Endothelial cell of umbilical vein (primary cell): ENCODE results near the gene NR4A3. TPM values are rescaled to one million over a fixed set of nuclear protein-coding genes. Genes with fewer than 3 reads are reported as not detected.

Experiments
- BruUV-seq: library from RNA; stranded (reverse); fragments of 400-500 nt; replicated peaks from 2 replicates; lab custom pipeline; 2021; lab: Mats Ljungman, UMichigan
- CTCF ChIA-PET: fragments of 300-600, 350-600 bp; sonication (Branson Sonifier 250); formaldehyde crosslinking; loops from one replicate; lab custom pipeline; 2021; ENCODE audit warnings: antibody characterized with exemption, inconsistent platforms; lab: Charles Lee
- POLR2A ChIA-PET: fragments of 300-600, 350-600 bp; sonication (Branson Sonifier 250); formaldehyde crosslinking; loops from one replicate; lab custom pipeline; 2021; ENCODE audit warnings: antibody characterized with exemption, inconsistent platforms; lab: Charles Lee
- DNase-seq: peaks from one replicate; pipeline ENCODE4 v3.0.0-alpha.2; 2011; ENCODE audit warnings: low read depth, low spot score
- FAIRE-seq: peaks from 2 replicates; lab custom pipeline; 2011; peaks lifted over from hg19 to GRCh38; lab: Jason Lieb, UNC
- H2AFZ ChIP-seq: 2 replicates; pipeline ENCODE4 v1.6.0; 2012; ENCODE audit warnings: low read depth, low read length, control low read depth, inconsistent platforms
- H3K27ac ChIP-seq: 2 replicates; pipeline ENCODE4 v1.5.1; 2011; ENCODE audit warnings: low read depth, mild to moderate bottlenecking, control low read depth, low read length, moderate library complexity; ENCODE audit not compliant: insufficient read depth
- H3K27me3 ChIP-seq, 2 experiments: 2 replicates each; pipeline versions ENCODE4 v1.6.0 to v1.6.1; 2011; ENCODE audit warnings: low read length in 2 of 2, mixed read lengths in 1 of 2; ENCODE audit not compliant: control insufficient read depth in 2 of 2, insufficient read depth in 2 of 2
- H3K36me3 ChIP-seq, 2 experiments: 2 replicates in 1 of 2; 3 replicates in 1 of 2; pipeline ENCODE4 v1.5.1; 2011; ENCODE audit warnings: low read length in 2 of 2, mild to moderate bottlenecking in 1 of 2, moderate library complexity in 1 of 2; ENCODE audit not compliant: control insufficient read depth in 2 of 2, insufficient read depth in 2 of 2; ENCODE audit errors: extremely low read depth in 1 of 2
- H3K4me1 ChIP-seq: 3 replicates; pipeline ENCODE4 v1.5.1; 2011; ENCODE audit warnings: mild to moderate bottlenecking, low read length; ENCODE audit not compliant: control insufficient read depth, insufficient read depth; ENCODE audit errors: extremely low read depth
- H3K4me2 ChIP-seq: 2 replicates; pipeline ENCODE4 v1.6.1; 2011; ENCODE audit warnings: low read length, control low read depth, mixed read lengths; ENCODE audit not compliant: insufficient read depth
- H3K4me3 ChIP-seq, 3 experiments: fragments of 200-600 bp in 1 of 3; sonication (generic), shearing (Covaris generic) in 1 of 3; replicated peaks in 1 of 3; 2 replicates each; pipeline ENCODE4 v1.5.1; 2011 to 2016; ENCODE audit warnings: control low read depth in 3 of 3, low read length in 3 of 3, mild to moderate bottlenecking in 2 of 3, inconsistent platforms in 1 of 3, low read depth in 1 of 3, moderate library complexity in 1 of 3; ENCODE audit not compliant: insufficient read depth in 1 of 3
- H3K79me2 ChIP-seq: 2 replicates; pipeline ENCODE4 v1.6.0; 2012; ENCODE audit warnings: low read length, inconsistent platforms; ENCODE audit not compliant: control insufficient read depth, insufficient read depth
- H3K9ac ChIP-seq: replicated peaks from 2 replicates; pipeline ENCODE3; 2011; ENCODE audit warnings: low read length, control low read depth; ENCODE audit not compliant: insufficient read depth; ENCODE audit errors: extremely low read depth
- H3K9me1 ChIP-seq: replicated peaks from 3 replicates; pipeline ENCODE4 v1.6.0; 2011; ENCODE audit warnings: mild to moderate bottlenecking, low read length; ENCODE audit not compliant: control insufficient read depth, insufficient read depth; ENCODE audit errors: extremely low read depth
- H3K9me3 ChIP-seq: replicated peaks from 2 replicates; pipeline ENCODE4 v1.5.1; 2012; ENCODE audit warnings: low read length, inconsistent platforms; ENCODE audit not compliant: control insufficient read depth, insufficient read depth
- H4K20me1 ChIP-seq: replicated peaks from 2 replicates; pipeline ENCODE3; 2011; ENCODE audit warnings: mild to moderate bottlenecking, low read length; ENCODE audit not compliant: control insufficient read depth, insufficient read depth; ENCODE audit errors: extremely low read depth
- CTCF ChIP-seq, 2 donors: IDR thresholded peaks; 1 replicate in 1 of 2; 2 replicates in 1 of 2; pipeline ENCODE4 v1.5.1; 2011; ENCODE audit warnings: low read length in 2 of 2, mild to moderate bottlenecking in 2 of 2, moderate library complexity in 2 of 2, control low read depth in 1 of 2, inconsistent platforms in 1 of 2, low read depth in 1 of 2; ENCODE audit not compliant: insufficient read depth in 1 of 2; ENCODE audit errors: extremely low read depth in 1 of 2
- EZH2 ChIP-seq: IDR thresholded peaks from 2 replicates; pipeline ENCODE4 v1.6.1; 2012; ENCODE audit warnings: borderline replicate concordance, low read depth, mild to moderate bottlenecking, moderate library complexity, low read length, inconsistent platforms; ENCODE audit not compliant: severe bottlenecking
- FOS ChIP-seq: IDR thresholded peaks from 2 replicates; pipeline ENCODE4 v1.6.1; 2011; ENCODE audit warnings: mild to moderate bottlenecking, low read length, moderate library complexity, borderline replicate concordance; ENCODE audit not compliant: insufficient read depth
- GATA2 ChIP-seq: IDR thresholded peaks from 2 replicates; pipeline ENCODE4 v1.7.0; 2011; ENCODE audit warnings: low read depth, mild to moderate bottlenecking, moderate library complexity, mixed read lengths, low read length; ENCODE audit not compliant: insufficient read length, insufficient read depth
- JUN ChIP-seq: IDR thresholded peaks from 2 replicates; pipeline ENCODE4 v1.6.1; 2011; ENCODE audit warnings: borderline replicate concordance, low read depth; ENCODE audit not compliant: insufficient read length, insufficient read depth
- MAX ChIP-seq: IDR thresholded peaks from 2 replicates; pipeline ENCODE4 v1.6.1; 2011; ENCODE audit not compliant: insufficient read depth, insufficient read length
- MYC ChIP-seq: IDR thresholded peaks from one replicate; pipeline ENCODE4 v1.6.1; 2011; ENCODE audit warnings: mild to moderate bottlenecking, low read depth, low read length
- POLR2A ChIP-seq: IDR thresholded peaks from 2 replicates; pipeline ENCODE4 v1.6.1; 2012; ENCODE audit warnings: low read depth, mild to moderate bottlenecking, control low read depth, low read length
- POLR2AphosphoS5 ChIP-seq: IDR thresholded peaks from 2 replicates; pipeline ENCODE4 v1.6.1; 2012; ENCODE audit warnings: low read depth, mild to moderate bottlenecking, control low read depth, low read length, moderate library complexity; ENCODE audit not compliant: insufficient read depth
- dilution Hi-C: fragments of 300-500 bp; cut with MboI; formaldehyde crosslinking; loops from one replicate; pipeline ENCODE4 v1.15.0; 2019; ENCODE audit warnings: low sequenced_read_pairs; ENCODE audit not compliant: extremely low pct_ligation_motif_present
- intact Hi-C: fragments of 100-400 bp; cut with micrococcal nuclease; formaldehyde crosslinking; loops from one replicate; pipeline ENCODE4 v1.10.0; 2022
- polyA plus RNA-seq, 4 experiments: library from polyadenylated mRNA; depleted of rRNA in 3 of 4; stranded (reverse) in 3 of 4; unstranded in 1 of 4; fragments of >200 nt; gene quantifications; 2 replicates each; pipeline versions ENCODE4 v1.2.1 to v1.2.3, GENCODE V29; 2011 to 2012; ENCODE audit warnings: missing spikeins in 1 of 4
- total RNA-seq: library from RNA; stranded (reverse); gene quantifications from 2 replicates; pipeline ENCODE4 v1.2.3, GENCODE V29; 2021

Gene NR4A3
- total and polyA plus RNA-seq, 2 donors (not counting 3 experiments of a cell fraction or from before 2014, with no cell fraction given) = 0.11 to 0.22 TPM

- ChIA-PET CTCF (interaction anchor here (0.8 kb wide), 1 partner anchor 197 kb away, joined by 3 read pairs; no protein-coding TSS in a partner anchor), POLR2A (no interaction called here)
- DNase-seq (no peak), FAIRE-seq (no peak)
- BruUV-seq = no TSS peak
- Histone ChIP-seq H3K4me1 (peaks cover 6% of the 10 kb centered on the region), H3K27me3 (no peaks in the 10 kb centered on the region), H3K9ac (no peak overlapping the region), H3K4me2 (no peak overlapping the region), H3K4me3 (no peak overlapping the region), H3K27ac (no peak overlapping the region), H3K9me3 (no peaks in the 10 kb centered on the region), H2AFZ (no peak overlapping the region), H4K20me1 (no peaks in the 10 kb centered on the region), H3K79me2 (no peaks in the 10 kb centered on the region), H3K36me3 (no peaks in the 10 kb centered on the region), H3K9me1 (no peaks in the 10 kb centered on the region)
- no peak for TF ChIP-seq FOS
- no peak for TF ChIP-seq EZH2
- TF ChIP-seq POLR2A = no peak
- no peak for TF ChIP-seq GATA2
- TF ChIP-seq JUN = no peak
- TF ChIP-seq MYC = no peak
- TF ChIP-seq POLR2AphosphoS5 = no peak
- no peak for TF ChIP-seq MAX
- no peak for TF ChIP-seq CTCF (IDR thresholded peaks at IDR 0.05; ENCODE audit: extremely low read depth in 1 of 2, insufficient read depth in 1 of 2, low read depth in 1 of 2, low read length in 2 of 2)
- dilution Hi-C loops (no loop called here), intact Hi-C loops (no loop called here)
These were observed 7.3 kb upstream of the NR4A3 start for GRCh38 chr9:99814359-99814758.
